ENCODE measurements around the gene GLMP.

GLMP gene

GRCh38 chr1:156263288-156263655 lies 32.2 kb downstream of the GLMP start:
- TF ChIP-seq ZFX (IDR thresholded peaks at IDR 0.05; ENCODE audit: borderline replicate concordance) (no peak), CTCF (IDR thresholded peaks at IDR 0.05) (no peak)
- H3K27ac ChIP-seq, result no peak overlapping the region

DNA sequence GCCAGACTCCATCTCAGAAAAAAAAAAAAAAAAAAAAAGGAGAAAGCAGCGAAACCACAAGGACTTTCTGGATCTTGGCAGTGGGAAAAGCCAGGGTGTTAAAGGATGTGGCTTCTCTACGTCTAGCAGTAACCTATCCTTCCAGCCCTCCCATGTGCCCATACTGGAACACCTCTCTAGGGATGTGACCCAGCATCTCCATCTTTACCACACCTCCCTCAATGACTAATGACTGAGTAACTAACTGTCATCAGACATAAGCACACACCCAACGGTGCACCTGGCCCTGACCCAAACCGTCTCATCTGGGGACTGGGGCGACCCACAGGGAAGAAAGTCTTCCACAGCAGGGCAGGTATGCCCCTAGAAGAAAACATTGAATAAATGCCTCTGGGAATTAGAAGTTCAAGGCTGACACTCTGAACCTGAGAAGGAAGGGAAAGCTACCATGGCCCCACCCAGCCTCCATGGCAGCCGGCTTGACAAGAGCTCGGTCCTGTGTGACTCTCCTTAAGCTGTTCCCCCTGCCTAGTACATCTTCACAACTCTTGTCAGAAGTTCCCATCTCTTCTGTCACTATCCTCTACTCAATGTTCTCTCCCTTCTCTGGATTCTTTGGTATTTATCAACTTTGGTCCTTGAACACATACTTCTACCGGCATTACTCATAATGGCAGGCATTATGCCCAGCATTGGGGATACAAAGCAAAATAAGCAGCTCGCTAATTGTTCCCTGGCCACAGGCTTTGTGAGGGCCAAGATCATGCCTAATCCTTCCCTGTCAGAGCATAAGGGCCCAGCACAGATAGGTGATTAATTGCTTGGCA lies 32.8 kb downstream of the GLMP start:
- TF ChIP-seq ZFX (IDR thresholded peaks at IDR 0.05; ENCODE audit: borderline replicate concordance), result no peak
- TF ChIP-seq CTCF (IDR thresholded peaks at IDR 0.05), result no peak
- H3K27ac ChIP-seq, result no peak overlapping the region

- H3K27ac ChIP-seq, result no peak overlapping the region
- TF ChIP-seq CTCF (IDR thresholded peaks at IDR 0.05) (no peak), ZFX (IDR thresholded peaks at IDR 0.05; ENCODE audit: borderline replicate concordance) (no peak)
These were observed 34.6 kb downstream of the GLMP start for GRCh38 chr1:156260896-156261295.

DNA sequence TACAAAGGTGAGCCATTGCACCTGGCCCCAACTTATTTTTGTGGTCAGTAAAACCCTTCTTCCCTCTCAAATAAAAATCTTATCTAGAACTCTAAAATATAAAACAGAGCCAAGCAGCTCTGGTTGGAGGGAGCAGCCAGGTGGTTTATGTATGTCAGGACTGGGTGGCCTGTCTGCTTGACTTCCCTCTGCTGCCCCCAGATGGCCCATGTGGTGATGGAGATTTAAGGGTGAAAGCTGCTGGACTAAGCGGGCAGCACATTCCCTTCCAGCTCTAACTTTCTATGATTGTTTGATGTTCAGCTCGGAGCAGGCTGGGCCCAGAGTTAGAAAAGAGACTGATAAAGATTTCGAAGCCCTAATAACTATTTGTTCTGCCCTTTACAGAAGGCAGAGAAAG lies 35.7 kb downstream of the GLMP start:
- no peak overlapping the region for H3K27ac ChIP-seq
- TF ChIP-seq CTCF (IDR thresholded peaks at IDR 0.05) (peak; percentile 20; the same call in 1 of the 2 replicates), ZFX (IDR thresholded peaks at IDR 0.05; ENCODE audit: borderline replicate concordance) (no peak)

DNA sequence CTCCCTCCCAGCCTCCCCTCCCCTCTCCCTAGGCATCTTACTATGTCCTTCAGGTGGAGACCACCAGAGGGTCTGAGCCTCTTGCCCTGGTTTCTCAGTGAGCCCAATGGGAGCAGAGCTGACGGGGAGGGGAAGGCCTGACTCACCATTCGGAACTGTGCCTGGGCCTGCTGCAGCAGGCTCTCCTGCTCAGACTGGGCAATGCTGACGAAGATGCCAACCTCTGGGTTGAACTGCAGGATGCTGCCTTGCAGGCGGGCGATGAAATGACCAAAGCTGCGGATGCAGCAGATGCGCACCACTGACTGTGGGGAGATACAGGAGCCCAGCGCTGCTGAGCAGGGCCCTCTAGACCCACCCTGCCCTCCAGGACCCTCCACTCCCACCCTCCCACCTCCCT lies 36.6 kb downstream of the GLMP start:
- TF ChIP-seq ZFX (IDR thresholded peaks at IDR 0.05; ENCODE audit: borderline replicate concordance) (no peak), CTCF (IDR thresholded peaks at IDR 0.05) (no peak)
- H3K27ac ChIP-seq, result no peak overlapping the region

GRCh38 chr1:156257711-156258110 lies 37.8 kb downstream of the GLMP start:
- no peak overlapping the region for H3K27ac ChIP-seq
- TF ChIP-seq CTCF (IDR thresholded peaks at IDR 0.05) (no peak), ZFX (IDR thresholded peaks at IDR 0.05; ENCODE audit: borderline replicate concordance) (no peak)

DNA sequence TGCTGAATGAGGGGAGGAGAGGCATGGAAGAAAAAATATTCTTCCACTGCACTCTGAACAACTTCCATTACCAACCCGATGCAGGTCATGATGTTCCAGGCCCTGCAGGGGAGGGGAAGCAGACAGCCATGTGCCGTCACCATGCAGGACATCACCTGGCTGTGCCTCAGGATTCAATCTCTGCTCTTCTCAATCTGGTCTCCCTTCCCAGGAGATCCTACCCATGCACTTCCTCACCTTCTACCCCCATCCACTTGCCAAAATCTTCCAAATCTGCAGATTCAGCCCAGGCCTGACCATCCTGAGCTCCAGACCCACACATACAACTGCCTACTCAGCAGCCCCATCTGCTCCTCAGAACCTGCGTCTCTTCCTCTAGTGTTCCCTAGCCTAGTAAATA lies 41.8 kb downstream of the GLMP start:
- TF ChIP-seq CTCF (IDR thresholded peaks at IDR 0.05) (no peak), ZFX (IDR thresholded peaks at IDR 0.05; ENCODE audit: borderline replicate concordance) (no peak)
- H3K27ac ChIP-seq, result no peak overlapping the region
